GM10847 (cell line): ENCODE measurements around the gene NDFIP2.

ENCODE experiments used
- POLR2A ChIP-seq: IDR thresholded peaks from 2 replicates; pipeline ENCODE4 v1.6.1; 2011; ENCODE audit not compliant: insufficient read length; ENCODE audit errors: extremely low read depth

Gene NDFIP2

GRCh38 chr13:79479882-79480281 is 1.1 kb upstream of the NDFIP2 start:
- no peak for TF ChIP-seq POLR2A

- no peak for TF ChIP-seq POLR2A
Measured at GRCh38 chr13:79481685-79482052, 714 bp downstream of the NDFIP2 start.

GRCh38 chr13:79482281-79482970 is 1.5 kb downstream of the NDFIP2 start:
- TF ChIP-seq POLR2A = no peak

GRCh38 chr13:79483086-79483706 is 2.2 kb downstream of the NDFIP2 start:
- no peak for TF ChIP-seq POLR2A

- no peak for TF ChIP-seq POLR2A
Measured at GRCh38 chr13:79485014-79485811, 4.3 kb downstream of the NDFIP2 start.

- TF ChIP-seq POLR2A = no peak
Measured at GRCh38 chr13:79486433-79487188, 5.7 kb downstream of the NDFIP2 start.

- no peak for TF ChIP-seq POLR2A
Measured at GRCh38 chr13:79490326-79490725, 9.4 kb downstream of the NDFIP2 start.

GRCh38 chr13:79490824-79491223 is 9.9 kb downstream of the NDFIP2 start:
- no peak for TF ChIP-seq POLR2A

GRCh38 chr13:79491715-79492114 is 10.8 kb downstream of the NDFIP2 start:
- TF ChIP-seq POLR2A = no peak

GRCh38 chr13:79492313-79492798 is 11.4 kb downstream of the NDFIP2 start:
- no peak for TF ChIP-seq POLR2A

- no peak for TF ChIP-seq POLR2A
Measured at GRCh38 chr13:79492918-79493594, 12.1 kb downstream of the NDFIP2 start.

GRCh38 chr13:79496188-79496587 is 15.2 kb downstream of the NDFIP2 start:
- no peak for TF ChIP-seq POLR2A

GRCh38 chr13:79497064-79497463 is 16.1 kb downstream of the NDFIP2 start:
- no peak for TF ChIP-seq POLR2A

- TF ChIP-seq POLR2A = no peak
Measured at GRCh38 chr13:79497852-79498251, 16.9 kb downstream of the NDFIP2 start.

GRCh38 chr13:79500829-79501228 is 19.9 kb downstream of the NDFIP2 start:
- no peak for TF ChIP-seq POLR2A
